ENCODE data around the gene CEP85.

Gene CEP85

GRCh38 chr1:26278724-26279455 is 44.9 kb downstream of the CEP85 start:
- DNase-seq = no peak

- DNase-seq = peak; percentile 87
These were observed 45.7 kb downstream of the CEP85 start, which contains the start of gene SH3BGRL3 for GRCh38 chr1:26279456-26280332. Gene SH3BGRL3, plus strand, starts transcription at chr1:26280086. Its CDS starts 70 bp downstream, at chr1:26280156.

GRCh38 chr1:26280333-26281042 is 46.5 kb downstream of the CEP85 start:
- DNase-seq = peak; percentile 80

GRCh38 chr1:26281091-26281958 is 47.3 kb downstream of the CEP85 start:
- peak; percentile 26 for DNase-seq

- DNase-seq = no peak
These were observed 48.0 kb downstream of the CEP85 start for GRCh38 chr1:26281971-26282370.

GRCh38 chr1:26282401-26282918 is 48.5 kb downstream of the CEP85 start:
- DNase-seq = no peak

- no peak for DNase-seq
These were observed 49.4 kb downstream of the CEP85 start for GRCh38 chr1:26283279-26283853.

GRCh38 chr1:26283871-26284596 is 50.0 kb downstream of the CEP85 start:
- DNase-seq = no peak

- DNase-seq = peak; percentile 76
These were observed 50.8 kb downstream of the CEP85 start for GRCh38 chr1:26284597-26285347.

- DNase-seq = no peak
These were observed 51.5 kb downstream of the CEP85 start for GRCh38 chr1:26285366-26286063.

- no peak for DNase-seq
These were observed 52.0 kb downstream of the CEP85 start for GRCh38 chr1:26286064-26286416.

GRCh38 chr1:26287033-26287711 is 53.2 kb downstream of the CEP85 start:
- no peak for DNase-seq

- no peak for DNase-seq
These were observed 53.8 kb downstream of the CEP85 start for GRCh38 chr1:26287811-26288210.

GRCh38 chr1:26288311-26288941 is 54.4 kb downstream of the CEP85 start:
- no peak for DNase-seq

- no peak for DNase-seq
These were observed 55.4 kb downstream of the CEP85 start for GRCh38 chr1:26289158-26290059.

- DNase-seq = no peak
These were observed 56.3 kb downstream of the CEP85 start for GRCh38 chr1:26290122-26290881.

- no peak for DNase-seq
These were observed 56.9 kb downstream of the CEP85 start for GRCh38 chr1:26290882-26291261.

Measured in NCI-H226 (cell line).